K562 (cell line): ENCODE data around the gene AVPI1. TPM values are rescaled to one million over a fixed set of nuclear protein-coding genes. Genes with fewer than 3 reads are reported as not detected.

Experiments used
- CBFB ChIP-seq: sonication (generic); formaldehyde crosslinking; IDR thresholded peaks from 2 replicates; pipeline ENCODE4 v1.4.0; 2020; ENCODE audit warnings: mild to moderate bottlenecking, missing genetic modification reagents
- CBX3 ChIP-seq, 2 experiments: IDR thresholded peaks; 1 replicate in 1 of 2; 2 replicates in 1 of 2; pipeline ENCODE4 v1.6.1; 2012; ENCODE audit warnings: inconsistent platforms in 2 of 2, low read length in 2 of 2, borderline replicate concordance in 1 of 2, control low read depth in 1 of 2
- FOXO4 ChIP-seq: fragments of 450-650 bp; formaldehyde crosslinking; IDR thresholded peaks from 2 replicates; pipeline ENCODE4 v1.4.0; 2020; ENCODE audit warnings: mild to moderate bottlenecking, moderate library complexity
- ILF3 ChIP-seq: fragments of 450-650 bp; IDR thresholded peaks from 2 replicates; pipeline ENCODE4 v1.6.1; 2018; ENCODE audit warnings: antibody characterized with exemption, mild to moderate bottlenecking, moderate library complexity, borderline replicate concordance
- JUNB ChIP-seq: fragments of 450-650 bp; formaldehyde crosslinking; conservative IDR thresholded peaks from 2 replicates; pipeline ENCODE4 v1.4.0; 2020; ENCODE audit warnings: mild to moderate bottlenecking
- LEF1 ChIP-seq: fragments of 450-650 bp; IDR thresholded peaks from 2 replicates; pipeline ENCODE4 v1.6.1; 2016; ENCODE audit warnings: mild to moderate bottlenecking
- MCM3 ChIP-seq: fragments of 450-650 bp; IDR thresholded peaks from 2 replicates; pipeline ENCODE4 v1.6.1; 2016
- NBN ChIP-seq: fragments of 450-650 bp; IDR thresholded peaks from 2 replicates; pipeline ENCODE4 v1.6.1; 2016; ENCODE audit warnings: low read depth, mild to moderate bottlenecking
- NONO ChIP-seq, 2 experiments: fragments of 200-400 bp in 1 of 2; fragments of 450-650 bp in 1 of 2; formaldehyde crosslinking in 1 of 2; IDR thresholded peaks; 2 replicates each; pipeline ENCODE4 v1.6.1; 2017; ENCODE audit warnings: low read depth in 2 of 2, mild to moderate bottlenecking in 2 of 2, moderate library complexity in 2 of 2, low read length in 1 of 2
- POLR2H ChIP-seq: IDR thresholded peaks from 2 replicates; pipeline ENCODE4 v1.6.1; 2016; ENCODE audit warnings: missing genetic modification characterization, low read depth, mild to moderate bottlenecking, control low read depth, missing compliant biosample characterization, moderate library complexity
- RREB1 ChIP-seq: fragments of 250-450 bp; sonication (Bioruptor Pico); IDR thresholded peaks from 2 replicates; pipeline ENCODE4 v1.4.0; 2020
- TRIM24 ChIP-seq, 2 experiments: fragments of 450-650 bp; IDR thresholded peaks; 2 replicates each; pipeline ENCODE4 v1.6.1; 2016
- USF1 ChIP-seq: sonication (generic); formaldehyde crosslinking; IDR thresholded peaks from 2 replicates; pipeline ENCODE4 v1.9.0; 2022; ENCODE audit warnings: mild to moderate bottlenecking, missing genetic modification reagents
- XRCC4 ChIP-seq: IDR thresholded peaks from one replicate; pipeline ENCODE4 v1.6.1; 2011; ENCODE audit not compliant: insufficient read depth, insufficient read length; ENCODE audit errors: extremely low read depth
- ZNF12 ChIP-seq: sonication (generic); formaldehyde crosslinking; IDR thresholded peaks from 2 replicates; pipeline ENCODE4 v1.4.0; 2020; ENCODE audit warnings: mild to moderate bottlenecking, missing genetic modification reagents
- ZNF224 ChIP-seq: sonication (generic); formaldehyde crosslinking; IDR thresholded peaks from 2 replicates; pipeline ENCODE4 v1.8.0; 2022; ENCODE audit warnings: mild to moderate bottlenecking, missing genetic modification reagents
- ZNF561 ChIP-seq: fragments of 450-650 bp; formaldehyde crosslinking; conservative IDR thresholded peaks from 2 replicates; pipeline ENCODE4 v1.4.0; 2020; ENCODE audit warnings: mild to moderate bottlenecking, moderate library complexity
- ZNF589 ChIP-seq: fragments of 200-800 bp; sonication (Bioruptor generic); IDR thresholded peaks from 2 replicates; pipeline ENCODE4 v1.6.1; 2016; ENCODE audit warnings: low read depth, missing genetic modification characterization, missing compliant biosample characterization
- polyA plus RNA-seq, 8 experiments: library from polyadenylated mRNA; depleted of rRNA in 4 of 8; stranded (reverse) in 5 of 8; unstranded in 3 of 8; fragments of >200 nt; fragmentation: Nextera tagmentation in 2 of 8; fragmentation: Illumina TruSeq in 1 of 8; extraction: Ambion mirVana in 2 of 8; extraction: Trizol in 1 of 8; gene quantifications; 2 replicates each; pipeline versions ENCODE4 v1.2.1 to v1.2.3, GENCODE V29; 2011 to 2014; ENCODE audit warnings: inconsistent platforms in 1 of 8, missing spikeins in 1 of 8
- total RNA-seq, 7 experiments: library from RNA; depleted of rRNA in 6 of 7; stranded (reverse); fragments of >200 nt in 6 of 7; fragmentation: Illumina TruSeq in 2 of 7; extraction: Trizol in 2 of 7; gene quantifications; 2 replicates each; pipeline versions ENCODE4 v1.2.1 to v1.2.3, GENCODE V29; 2011 to 2021; ENCODE audit warnings: low replicate concordance in 1 of 7

Gene AVPI1
- total and polyA plus RNA-seq, 9 of the 15 experiments (the other 6 are each of a cell fraction or from before 2014, with no cell fraction given), result 0.90 to 10.4 (median 7.4) TPM

- 0 out of 2 replicates have a peak, but pooled peaks have one; percentile 27 for TF ChIP-seq POLR2H (tag)
- no peak for TF ChIP-seq JUNB (CRISPR knock-in tag)
- TF ChIP-seq ILF3, result no peak
- no peak for TF ChIP-seq XRCC4
- peak in 1 of 2 experiments; percentile 61; a peak in 2 of 4 replicates for TF ChIP-seq TRIM24 (IDR thresholded peaks at IDR 0.05)
- no peak for TF ChIP-seq NBN
- TF ChIP-seq RREB1 (CRISPR knock-in tag), result no peak
- no peak for TF ChIP-seq USF1 (CRISPR knock-in tag)
- TF ChIP-seq ZNF224 (CRISPR knock-in tag), result no peak
- TF ChIP-seq ZNF561 (CRISPR knock-in tag), result no peak
- no peak for TF ChIP-seq FOXO4 (CRISPR knock-in tag)
- no peak for TF ChIP-seq CBFB (CRISPR knock-in tag)
- no peak for TF ChIP-seq NONO (IDR thresholded peaks at IDR 0.05; ENCODE audit: low read depth in 2 of 2, low read length in 1 of 2)
- no peak for TF ChIP-seq MCM3
- TF ChIP-seq ZNF12 (CRISPR knock-in tag), result no peak
- no peak for TF ChIP-seq CBX3 (IDR thresholded peaks at IDR 0.05; ENCODE audit: borderline replicate concordance in 1 of 2, low read length in 2 of 2)
- TF ChIP-seq ZNF589, result peak; percentile 45; the same call in 1 of the 2 replicates
- TF ChIP-seq LEF1, result peak; percentile 55; the same call in 1 of the 2 replicates
Measured at GRCh38 chr10:97648562-97649404, 38.3 kb downstream of the AVPI1 start (continued).
